Erythroblast (primary cell): ENCODE measurements around the gene NAP1L4.

Experiments
- GATA1 ChIP-seq: IDR thresholded peaks from 2 replicates; pipeline ENCODE4 v1.6.1; 2011; ENCODE audit warnings: low read depth, mild to moderate bottlenecking, control low read depth, low read length, moderate library complexity
- POLR2A ChIP-seq: IDR thresholded peaks from 2 replicates; pipeline ENCODE4 v1.6.1; 2011; ENCODE audit warnings: mild to moderate bottlenecking, low read length

GRCh38 chr11:2975594-2975993 lies 16.5 kb downstream of the NAP1L4 start:
- TF ChIP-seq POLR2A = no peak
- TF ChIP-seq GATA1 = no peak
